ENCODE data around the gene GGT5.
"Not testable (repeated sequence)": the region's sequence is repeated elsewhere in the genome, so short reads cannot be mapped to it uniquely, and the experiment has no call there.

The GGT5 gene

DNA sequence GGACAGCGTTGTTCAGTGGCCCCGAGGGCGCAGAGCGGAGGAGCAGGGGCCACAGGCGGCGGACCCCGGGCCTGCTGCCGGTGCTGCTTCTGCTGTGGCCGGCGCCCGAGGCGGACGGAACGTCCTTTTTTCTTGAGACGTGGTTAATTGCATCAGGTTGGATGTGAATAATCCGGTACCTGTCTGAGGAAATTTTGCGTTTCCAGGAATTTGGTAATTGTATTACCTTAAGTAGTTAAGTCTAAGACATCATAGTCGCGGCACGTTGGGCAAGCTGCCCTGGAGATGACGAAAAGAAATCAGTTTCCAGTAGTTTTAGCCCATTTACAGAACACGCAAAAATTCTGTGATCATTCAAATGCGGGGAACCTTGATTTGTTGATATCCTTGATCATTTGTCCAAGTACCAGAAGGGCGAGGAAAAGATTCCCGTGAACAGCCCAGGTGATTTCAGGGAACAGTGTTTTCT, 26.5 kb upstream of the GGT5 start:
- H3K4me3 ChIP-seq (ENCODE audit: low read length), result peak overlapping the region; percentile 88
- no peak for TF ChIP-seq ZNF274 (IDR thresholded peaks at IDR 0.05; ENCODE audit: low read depth, low read length)

DNA sequence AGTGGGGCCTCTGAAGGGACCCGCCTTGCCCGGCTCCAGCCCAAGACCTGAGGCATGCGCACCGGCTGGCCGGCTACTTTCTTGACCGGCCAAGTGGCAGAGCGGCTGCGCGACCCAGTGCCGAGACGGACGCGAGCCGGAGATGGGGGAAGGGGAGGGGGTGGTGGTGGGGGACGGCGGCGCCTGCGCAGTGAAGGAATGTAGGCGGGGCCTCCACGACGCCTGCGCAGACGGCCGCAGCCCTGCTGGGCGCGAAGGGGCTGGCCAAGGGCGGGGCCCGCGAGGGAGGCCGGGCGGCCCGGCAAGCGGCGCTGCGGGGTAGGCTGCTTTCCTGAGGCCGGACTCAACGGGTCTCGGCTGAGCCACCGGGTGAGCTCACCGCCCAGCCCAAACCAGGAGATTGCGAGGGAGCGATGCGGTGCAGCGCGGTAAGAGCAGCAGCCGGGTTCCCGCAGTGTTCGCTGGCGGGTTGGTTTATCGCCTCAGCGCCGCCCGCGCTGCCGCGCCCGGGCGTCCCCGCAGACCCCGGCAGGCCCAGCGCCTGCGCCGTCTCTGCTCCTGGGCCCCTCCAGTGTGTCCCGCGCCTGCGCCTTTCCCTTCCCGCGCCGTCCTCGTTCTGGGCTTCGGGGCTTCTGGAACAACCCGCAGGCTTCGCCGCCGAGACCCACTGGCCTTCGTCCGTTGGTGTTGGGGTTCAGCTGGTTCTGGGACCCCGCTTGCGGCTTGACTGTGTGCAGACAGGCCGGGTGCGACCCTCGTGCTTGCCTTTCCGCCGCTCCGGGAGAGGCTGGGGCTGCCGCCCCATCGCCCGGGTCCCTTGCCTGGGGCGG, 25.9 kb upstream of the GGT5 start, which contains the start of gene SPECC1L:
SPECC1L (plus strand) TSS at position 276 of the 830 bp plus-strand sequence. CDS start 31,401 bp downstream, outside the sequence.
- no peak for TF ChIP-seq ZNF274 (IDR thresholded peaks at IDR 0.05; ENCODE audit: low read depth, low read length)
- H3K4me3 ChIP-seq (ENCODE audit: low read length), result peak within 1 kb of the TSS; percentile 88

DNA sequence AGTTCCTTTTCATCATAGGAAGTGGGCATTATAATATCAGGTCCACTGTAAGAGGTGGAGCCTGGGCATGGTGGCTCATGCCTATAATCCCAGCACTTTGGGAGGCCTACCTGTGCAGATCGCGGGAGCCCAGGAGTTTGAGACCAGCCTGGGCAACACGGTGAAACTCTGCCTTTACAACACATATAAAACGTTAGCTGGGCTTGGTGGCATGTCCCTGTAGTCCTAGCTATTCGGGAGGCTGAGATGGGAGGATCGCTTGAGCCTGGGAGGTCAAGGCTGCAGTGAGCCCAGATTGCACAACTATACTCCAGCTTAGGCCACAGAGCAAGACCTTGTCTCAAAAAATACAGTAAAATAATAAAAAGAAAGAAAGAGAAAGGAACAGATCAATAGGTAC, 21.6 kb upstream of the GGT5 start:
- not testable (repeated sequence) for H3K4me3 ChIP-seq (ENCODE audit: low read length)

DNA sequence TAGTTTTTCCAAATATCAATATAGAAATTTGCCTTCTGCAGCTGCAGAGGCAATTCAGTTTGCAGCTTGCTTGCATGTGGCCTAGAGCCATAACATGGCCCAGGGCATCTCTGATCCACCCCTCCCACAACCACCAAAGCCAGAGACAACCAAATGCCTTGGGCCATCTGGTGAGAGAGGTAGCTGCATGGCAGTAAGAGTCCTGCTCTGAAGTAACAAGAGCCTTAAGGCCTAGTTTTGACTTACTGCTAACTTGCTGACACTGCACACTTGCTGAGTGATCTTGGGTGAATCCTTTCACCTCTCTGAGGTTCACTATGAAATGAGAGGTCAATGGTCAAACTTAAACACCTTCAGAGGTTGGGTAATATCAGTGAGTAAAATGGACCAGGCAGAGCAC, 20.9 kb upstream of the GGT5 start:
- H3K4me3 ChIP-seq (ENCODE audit: low read length), result no peak overlapping the region
- TF ChIP-seq ZNF274 (IDR thresholded peaks at IDR 0.05; ENCODE audit: low read depth, low read length), result no peak

DNA sequence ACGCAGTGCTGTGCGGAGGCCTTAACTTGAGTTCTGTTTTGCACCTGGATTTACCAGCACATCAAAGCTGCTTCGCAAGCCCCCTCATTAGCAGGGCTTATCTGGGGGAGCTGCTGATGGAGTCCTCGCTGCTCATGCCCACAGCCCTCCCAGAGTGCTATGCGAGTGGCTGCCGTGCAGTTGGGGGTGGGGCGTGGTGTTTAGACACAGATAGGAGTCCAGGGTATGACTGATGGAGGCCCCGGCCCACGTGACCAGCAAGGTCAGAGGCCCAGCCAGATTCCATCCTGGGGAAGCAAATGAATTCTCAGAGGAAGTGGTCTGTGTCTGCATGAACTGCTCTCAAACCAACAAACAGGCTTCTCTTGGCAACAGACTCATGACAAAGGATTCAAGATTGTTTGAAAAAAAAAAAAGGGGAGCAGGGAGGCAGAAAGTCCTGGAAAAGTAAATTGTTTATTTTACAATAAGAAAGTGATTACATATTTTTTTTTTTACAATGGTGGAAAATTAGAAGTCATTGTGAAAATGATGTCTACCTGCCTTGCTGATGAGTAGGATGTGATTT, 19.5 kb upstream of the GGT5 start:
- not testable (repeated sequence) for H3K4me3 ChIP-seq (ENCODE audit: low read length)

DNA sequence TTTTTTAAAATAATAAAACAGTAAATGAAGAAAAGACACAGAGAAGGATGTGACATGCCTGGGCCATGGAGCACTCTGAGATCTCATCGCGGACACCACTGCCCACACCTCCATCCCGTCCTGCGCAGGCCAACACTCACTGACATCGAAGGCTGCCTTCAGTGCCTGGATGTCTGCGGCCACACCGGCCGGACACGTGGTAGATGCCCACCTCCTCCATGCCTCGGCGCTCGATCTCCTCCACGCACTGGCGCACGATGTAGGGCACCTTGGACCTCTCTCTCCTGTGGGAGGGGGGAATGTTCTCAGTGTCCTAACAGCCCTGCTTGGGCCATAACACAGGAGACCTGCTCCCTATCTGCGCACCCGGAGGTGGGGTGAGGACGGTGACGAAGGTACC, 18.6 kb upstream of the GGT5 start:
- not testable (repeated sequence) for H3K4me3 ChIP-seq (ENCODE audit: low read length)

DNA sequence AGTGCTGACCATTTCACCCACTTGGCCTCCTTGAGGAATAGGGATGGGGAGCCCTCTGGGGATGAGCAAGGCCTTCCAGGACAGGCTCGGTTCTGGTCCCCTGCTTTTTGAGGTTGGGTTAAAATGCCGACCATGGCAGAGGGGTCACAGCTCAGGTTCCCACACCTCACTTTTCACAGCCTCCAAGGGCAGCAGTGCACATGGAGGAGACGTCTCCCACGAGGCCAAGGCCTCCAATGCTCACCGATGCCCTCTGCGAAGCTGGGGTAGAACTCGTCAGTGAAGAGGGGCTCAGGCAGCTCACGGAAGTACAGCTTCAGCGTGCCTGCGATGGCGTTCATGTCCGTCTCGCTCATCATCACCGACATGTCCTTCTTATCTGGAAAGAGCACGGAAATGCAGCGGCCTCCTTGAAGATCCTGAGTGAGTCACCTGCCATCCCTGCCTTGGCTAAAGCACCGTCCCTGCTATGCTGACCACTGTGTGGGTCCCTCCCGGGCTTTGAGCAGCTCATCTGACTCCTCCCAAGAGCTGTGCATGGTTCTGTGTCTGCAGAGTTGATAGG, 17.4 kb upstream of the GGT5 start:
- H3K4me3 ChIP-seq (ENCODE audit: low read length), result not testable (repeated sequence)

DNA sequence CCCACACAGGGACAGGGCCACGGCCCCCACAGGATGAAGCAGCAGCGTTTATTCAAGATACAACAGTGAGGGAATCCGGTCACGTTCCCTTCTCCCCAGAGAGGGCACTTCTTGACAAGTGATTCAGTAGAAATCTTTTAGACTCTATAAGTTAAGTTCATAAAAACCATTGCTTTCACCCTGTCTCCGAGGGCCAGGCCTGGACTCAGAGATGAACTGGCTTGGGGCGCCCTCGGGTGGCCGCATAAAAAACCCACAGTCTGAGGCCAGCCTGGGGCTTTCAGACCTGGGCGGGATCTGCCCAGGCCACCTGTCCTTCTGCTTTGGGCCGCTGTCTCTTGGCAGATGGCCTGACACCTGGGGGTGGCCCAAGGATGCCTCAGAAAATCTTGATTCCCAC, 14.6 kb upstream of the GGT5 start:
- H3K4me3 ChIP-seq (ENCODE audit: low read length), result not testable (repeated sequence)

DNA sequence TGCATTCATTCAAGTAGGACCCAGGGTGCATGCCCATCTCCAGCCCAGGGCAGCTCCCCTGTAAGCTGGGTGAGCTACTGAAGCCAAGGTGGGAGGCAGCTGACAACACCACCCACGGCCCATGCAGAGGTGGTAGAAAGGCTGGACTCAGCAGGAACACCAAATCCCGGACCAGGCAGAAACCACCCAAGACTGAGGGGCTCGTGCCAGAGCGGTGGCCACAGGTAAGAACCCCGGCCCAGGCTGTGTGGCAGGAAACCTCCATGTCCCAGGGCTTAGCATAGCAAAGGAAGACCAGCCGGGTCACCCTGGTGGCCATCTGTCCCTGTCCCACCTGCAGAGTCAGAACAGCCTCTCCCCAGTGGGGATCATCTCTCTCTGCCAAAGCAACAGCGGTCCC, 11.9 kb upstream of the GGT5 start:
- not testable (repeated sequence) for H3K4me3 ChIP-seq (ENCODE audit: low read length)

DNA sequence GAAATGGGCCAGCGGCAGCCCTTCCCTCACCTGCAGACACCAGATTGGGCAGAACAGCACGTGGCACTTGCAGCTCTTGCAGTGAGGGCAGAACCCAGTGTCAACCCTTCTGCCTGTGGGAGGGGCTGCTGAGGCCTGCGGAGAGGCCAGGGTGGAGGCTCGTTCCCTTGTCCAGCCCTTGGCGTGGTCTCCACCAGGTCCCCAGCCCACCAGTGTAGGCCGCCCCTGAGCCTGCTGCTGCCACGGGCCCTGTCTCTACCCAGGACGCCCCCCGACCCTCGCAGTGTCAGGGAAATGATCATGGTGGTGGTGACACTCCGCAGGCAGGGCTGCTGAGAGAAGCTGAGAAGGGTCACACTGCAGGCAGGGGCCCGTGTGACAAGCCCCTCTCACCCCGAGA, 11.3 kb upstream of the GGT5 start:
- H3K4me3 ChIP-seq (ENCODE audit: low read length), result not testable (repeated sequence)

DNA sequence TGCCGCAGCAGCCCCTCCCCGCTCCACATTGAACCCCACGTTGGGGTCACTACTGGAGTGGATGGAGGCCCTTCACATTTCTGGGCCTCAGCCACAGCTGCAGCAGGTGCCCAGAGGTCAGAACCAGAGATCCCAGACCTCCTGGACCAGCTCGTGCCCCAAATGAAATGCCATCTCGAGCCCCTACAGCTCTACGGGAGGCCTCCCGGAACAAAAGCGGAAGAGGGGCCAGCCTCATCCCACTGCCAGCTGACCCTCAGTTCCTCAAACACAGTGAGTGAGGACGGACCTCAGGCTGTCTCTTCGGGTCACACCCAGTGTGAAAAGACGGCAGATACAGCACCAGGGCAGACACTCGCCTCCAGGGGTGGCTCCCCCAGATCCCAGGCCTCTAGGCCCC, 8.2 kb upstream of the GGT5 start:
- H3K4me3 ChIP-seq (ENCODE audit: low read length), result not testable (repeated sequence)

DNA sequence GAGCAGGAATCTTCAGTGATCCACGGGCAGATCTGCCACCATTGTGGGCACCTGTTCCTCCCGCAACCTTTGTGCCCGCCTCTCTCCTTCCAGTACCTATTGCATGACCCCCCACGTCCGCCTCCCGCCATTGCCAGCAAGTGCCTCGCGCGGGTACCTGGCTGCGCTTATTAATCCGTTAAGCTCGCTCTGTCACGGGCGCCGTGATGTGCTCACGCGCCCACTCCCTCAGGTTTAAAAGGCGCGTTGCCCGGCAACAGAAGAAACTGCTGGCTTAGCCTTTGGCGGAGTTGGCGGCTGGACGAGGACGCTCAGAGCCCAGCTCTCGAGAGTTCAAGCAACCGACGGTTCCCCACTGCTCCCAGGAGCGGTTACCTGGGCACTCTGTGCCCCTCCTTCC, 6.4 kb upstream of the GGT5 start:
- H3K4me3 ChIP-seq (ENCODE audit: low read length), result not testable (repeated sequence)

DNA sequence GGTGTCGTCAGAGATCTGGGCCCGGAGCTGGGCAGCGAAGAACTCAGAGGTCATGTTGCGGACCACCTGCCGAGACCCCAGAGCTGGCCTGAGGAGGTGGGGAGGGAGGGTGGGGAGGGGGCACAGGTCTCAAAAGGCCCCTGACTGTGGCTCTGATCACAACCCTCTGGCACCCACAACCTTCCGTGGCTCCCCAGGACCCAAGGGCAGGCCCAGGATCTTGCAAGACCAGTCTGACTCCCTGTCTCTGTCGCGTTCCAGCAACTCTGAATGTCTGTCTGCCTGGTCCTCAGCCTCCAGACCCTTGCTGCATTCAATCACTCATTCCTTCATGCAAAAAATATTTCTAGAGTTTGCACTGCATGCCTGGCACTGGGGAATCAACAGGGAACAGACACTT, 4.5 kb upstream of the GGT5 start:
- not testable (repeated sequence) for H3K4me3 ChIP-seq (ENCODE audit: low read length)

DNA sequence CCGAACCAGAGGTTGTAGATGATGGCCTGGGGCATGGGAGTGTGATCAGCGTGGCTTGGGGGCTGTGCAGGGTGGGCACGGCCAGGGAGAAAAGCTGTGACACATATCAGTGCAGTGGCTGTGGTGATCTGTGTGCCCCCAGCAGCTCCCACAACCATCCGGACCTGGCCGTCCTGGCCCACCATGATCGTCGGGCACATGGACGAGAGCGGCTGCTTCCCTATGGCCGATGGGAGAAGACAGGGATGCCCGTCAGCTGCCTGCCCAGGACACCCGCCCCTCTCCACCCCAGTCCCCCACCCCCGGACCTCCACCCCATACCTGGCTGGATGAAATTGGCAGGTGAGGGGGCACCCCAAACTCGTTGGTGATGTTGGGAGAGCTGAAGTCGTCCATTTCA, 3.7 kb upstream of the GGT5 start:
- not testable (repeated sequence) for H3K4me3 ChIP-seq (ENCODE audit: low read length)

DNA sequence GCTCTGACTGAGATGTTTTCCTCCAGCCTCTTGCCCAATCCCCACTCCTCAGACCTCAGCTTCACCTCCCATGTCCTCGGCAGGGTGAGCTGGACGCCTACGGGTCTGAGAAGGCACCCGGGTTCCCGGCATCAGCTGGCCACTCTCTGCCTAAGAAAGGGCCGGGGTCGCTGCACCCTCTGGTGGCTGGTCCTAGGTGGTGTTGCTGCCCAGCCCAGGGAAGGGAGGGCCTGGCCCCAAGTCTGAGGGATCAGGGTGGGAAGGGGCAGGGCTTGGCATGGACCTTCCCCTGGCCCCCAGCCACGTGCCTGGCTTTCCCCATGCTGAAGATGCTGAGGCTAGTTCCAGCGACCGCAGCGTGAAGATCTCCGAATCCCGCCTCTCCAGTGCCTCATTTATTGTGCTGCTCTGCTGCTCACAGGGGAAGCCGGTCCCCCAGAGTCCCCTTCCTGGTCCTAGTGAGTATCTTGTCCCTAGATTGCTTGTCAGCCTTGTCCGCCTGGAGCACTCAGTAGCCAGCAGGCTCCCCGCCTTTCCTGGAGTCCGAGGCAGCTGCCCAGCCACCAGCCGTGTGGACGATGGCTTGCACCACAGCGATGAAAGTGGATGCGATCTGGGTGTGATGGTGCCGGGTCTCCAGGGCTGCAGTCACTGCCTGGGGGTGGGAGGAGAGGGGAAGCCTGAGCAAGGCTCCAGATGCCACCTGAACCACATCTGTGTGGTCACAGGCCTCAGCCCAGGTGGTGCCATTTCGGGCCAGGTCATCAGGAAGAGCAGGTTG, 2.9 kb upstream of the GGT5 start:
- no peak for TF ChIP-seq ZNF274 (IDR thresholded peaks at IDR 0.05; ENCODE audit: low read depth, low read length)
- no peak overlapping the region for H3K4me3 ChIP-seq (ENCODE audit: low read length)

Measured in GM08714 (cell line).